AG08396 (cell line): ENCODE results near the gene PTBP3.

Experiments used
- DNase-seq: peaks from one replicate; pipeline ENCODE4 v3.0.0; 2012; ENCODE audit warnings: low spot score, mixed read lengths

The PTBP3 gene

DNA sequence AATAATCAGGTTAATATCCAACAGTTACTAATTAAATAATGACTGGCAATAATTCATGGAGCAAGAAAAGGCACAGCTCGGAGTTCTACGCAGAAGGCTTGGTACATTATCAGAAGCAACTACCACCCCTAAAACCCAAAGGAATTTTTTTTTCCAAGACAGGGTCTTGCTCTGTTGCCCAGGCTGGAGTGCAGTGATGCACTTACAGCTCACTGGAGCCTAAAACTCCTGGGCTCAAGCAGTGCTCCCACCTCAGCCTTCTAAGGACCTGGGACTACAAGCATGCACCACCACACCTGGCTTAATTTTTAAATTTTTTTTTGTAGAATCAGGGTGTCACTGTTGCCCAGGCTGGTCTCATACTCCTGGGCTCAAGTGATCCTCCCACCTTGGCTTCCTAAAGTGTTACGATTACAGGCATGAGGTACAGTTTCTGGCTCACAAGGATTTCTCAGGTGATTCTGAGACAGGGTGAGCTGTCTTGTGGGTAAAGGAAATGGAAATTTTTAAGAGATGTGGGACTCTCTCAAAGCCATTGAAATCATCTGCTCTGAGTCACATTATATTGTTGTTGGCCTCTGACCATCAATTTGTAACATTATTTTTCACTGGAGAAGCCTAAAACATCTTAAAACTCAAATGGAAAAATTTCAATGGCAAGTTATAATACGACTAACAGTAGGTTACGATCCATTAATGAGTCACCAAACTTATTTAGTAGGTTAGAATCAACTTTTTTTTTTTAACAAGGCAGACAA lies 26.8 kb upstream of the PTBP3 start:
- DNase-seq, result no peak

- no peak for DNase-seq
Measured at GRCh38 chr9:112355427-112355897, 22.0 kb upstream of the PTBP3 start.

DNA sequence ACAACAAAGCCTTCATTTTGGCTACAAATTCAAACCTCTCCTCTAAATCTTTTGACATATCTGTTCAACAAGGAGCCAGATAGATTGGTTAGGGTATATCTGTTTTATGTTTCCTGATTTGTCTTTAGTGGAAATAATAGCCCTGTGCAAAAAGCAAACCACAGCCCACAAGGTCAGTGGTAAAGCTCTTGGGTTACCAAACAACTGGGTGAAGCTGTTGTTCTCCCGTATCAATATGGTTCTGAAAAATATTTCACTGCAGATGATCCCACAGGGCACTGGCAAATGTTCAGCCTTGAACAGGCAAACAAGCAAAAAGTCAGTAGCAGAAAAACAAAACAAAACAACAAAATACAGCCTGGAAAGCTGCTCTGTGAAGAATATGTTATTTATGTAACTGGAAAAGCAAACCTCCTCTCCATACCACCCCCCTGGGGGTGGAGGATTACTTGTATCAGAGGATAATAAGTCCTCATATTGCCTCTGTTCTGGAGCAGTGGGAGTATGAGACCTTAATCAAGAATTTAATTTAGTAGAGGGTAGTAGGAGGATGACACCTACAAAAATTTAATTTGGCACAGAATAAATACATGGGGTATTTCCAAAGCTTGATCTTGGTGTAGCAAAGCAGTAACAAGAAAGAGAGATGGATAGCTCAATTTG lies 20.8 kb upstream of the PTBP3 start:
- DNase-seq, result no peak

DNA sequence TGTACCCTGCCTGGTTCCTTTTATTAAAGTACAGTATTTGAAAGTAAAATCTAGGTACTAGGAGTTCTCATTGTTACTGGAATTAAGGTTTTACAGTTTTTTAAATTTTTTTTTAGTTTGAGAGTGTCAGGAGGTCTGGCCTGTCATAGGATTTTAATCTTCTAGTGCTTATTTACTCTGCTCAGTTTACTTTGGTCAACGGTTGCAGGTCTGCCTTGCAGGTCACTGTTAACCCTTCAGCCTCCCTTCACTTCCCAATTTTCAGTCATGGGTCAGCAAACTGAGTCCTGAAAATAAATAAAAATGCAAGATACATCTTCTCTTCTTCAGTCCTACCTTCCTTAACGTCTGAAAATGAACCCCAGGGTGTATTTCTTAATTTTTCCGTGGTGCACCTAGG lies 18.8 kb upstream of the PTBP3 start:
- DNase-seq, result no peak

DNA sequence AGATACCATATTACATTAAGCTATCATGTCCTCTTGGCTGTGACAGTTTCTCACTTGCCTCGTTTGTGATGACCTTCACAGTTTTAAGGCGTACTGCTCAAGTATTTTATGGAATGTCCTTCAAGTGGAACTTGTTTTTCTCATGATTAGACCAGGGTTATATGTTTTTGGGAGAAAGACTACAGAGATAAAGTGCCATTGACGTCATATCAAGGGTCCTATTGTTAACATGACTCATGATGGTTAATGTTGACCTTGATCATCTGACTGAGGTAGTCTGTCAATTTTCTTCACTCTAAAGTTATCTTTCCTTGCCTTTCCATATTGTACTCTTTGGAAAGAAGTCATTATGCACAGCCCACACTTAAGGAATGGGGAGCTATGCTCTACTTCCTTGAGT lies 17.8 kb upstream of the PTBP3 start:
- no peak for DNase-seq

DNA sequence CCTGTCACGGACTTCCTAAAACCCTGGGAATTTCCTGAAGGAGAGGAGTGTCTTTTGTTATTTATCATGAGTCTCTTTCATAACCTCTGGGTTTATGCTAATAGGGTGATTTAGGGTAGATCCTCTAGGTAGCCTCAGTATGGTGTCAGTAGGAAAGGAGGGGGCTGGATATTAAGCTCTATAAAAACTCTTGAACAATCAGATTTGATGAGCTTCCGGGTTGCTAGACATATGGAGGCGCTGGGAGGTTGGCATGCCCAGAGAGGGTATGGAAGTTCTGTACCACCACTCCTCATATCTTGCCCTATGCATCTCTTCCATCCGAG lies 15.6 kb upstream of the PTBP3 start:
- no peak for DNase-seq

DNA sequence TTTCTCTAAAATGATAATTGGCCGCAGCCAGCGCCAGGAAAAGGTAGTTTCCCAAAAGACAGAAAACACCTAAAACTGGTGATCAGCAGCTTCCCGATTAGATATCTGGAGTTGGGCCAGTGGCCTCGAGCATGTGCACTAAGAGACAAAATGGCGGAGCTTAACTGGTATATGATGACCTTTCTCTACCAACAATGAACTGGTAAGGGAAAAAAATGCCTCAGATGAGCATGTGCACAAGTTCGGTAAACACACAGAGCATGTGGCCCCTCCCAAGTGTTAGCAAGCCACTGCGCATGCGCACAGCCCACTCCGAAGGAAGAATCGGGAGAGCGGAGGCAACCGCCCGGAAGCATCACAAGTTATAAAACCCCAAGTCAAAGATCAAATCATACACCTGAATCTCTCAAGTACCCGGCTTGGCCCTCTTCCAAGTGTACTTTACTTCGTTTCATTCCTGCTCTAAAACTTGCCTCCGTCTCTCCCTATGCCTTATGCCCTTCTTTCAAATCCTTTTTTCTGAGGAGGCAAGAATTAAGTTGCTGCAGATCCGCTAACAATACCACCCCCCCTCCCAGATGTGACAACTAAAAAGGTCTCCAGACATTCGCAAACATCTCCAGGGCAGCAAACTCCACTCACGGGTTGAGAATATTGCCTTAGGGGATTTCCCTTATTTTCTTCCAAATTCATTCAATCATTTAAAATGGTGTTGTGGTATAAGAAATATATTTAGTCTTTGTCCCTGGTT lies 15.0 kb upstream of the PTBP3 start:
- peak; percentile 63 for DNase-seq

- DNase-seq, result peak; percentile 14
Measured at GRCh38 chr9:112341730-112342129, 8.3 kb upstream of the PTBP3 start.

GRCh38 chr9:112339886-112340285 lies 6.5 kb upstream of the PTBP3 start:
- no peak for DNase-seq

GRCh38 chr9:112338561-112338960 lies 5.1 kb upstream of the PTBP3 start:
- peak; percentile 14 for DNase-seq

DNA sequence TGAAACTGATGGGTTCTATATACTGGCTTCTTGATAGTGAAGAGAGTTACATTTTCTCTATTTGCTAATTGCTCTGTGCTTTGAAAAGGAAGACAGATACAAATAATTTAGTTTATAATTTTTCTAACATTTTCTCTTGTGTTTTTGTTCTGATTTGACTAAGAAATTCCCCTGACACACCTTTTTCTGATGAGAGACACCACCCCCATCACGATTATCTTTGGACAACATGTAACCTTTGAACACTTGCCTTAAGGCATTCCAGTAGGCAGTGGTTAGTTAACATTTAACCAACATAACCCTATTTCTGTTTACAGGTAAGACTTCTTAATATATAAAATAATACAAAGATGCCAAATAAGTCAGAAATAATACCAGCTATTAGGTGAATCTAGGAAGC lies 4.1 kb upstream of the PTBP3 start:
- DNase-seq, result no peak

- DNase-seq, result peak; percentile 29
Measured at GRCh38 chr9:112334432-112334841, 1.0 kb upstream of the PTBP3 start.

DNA sequence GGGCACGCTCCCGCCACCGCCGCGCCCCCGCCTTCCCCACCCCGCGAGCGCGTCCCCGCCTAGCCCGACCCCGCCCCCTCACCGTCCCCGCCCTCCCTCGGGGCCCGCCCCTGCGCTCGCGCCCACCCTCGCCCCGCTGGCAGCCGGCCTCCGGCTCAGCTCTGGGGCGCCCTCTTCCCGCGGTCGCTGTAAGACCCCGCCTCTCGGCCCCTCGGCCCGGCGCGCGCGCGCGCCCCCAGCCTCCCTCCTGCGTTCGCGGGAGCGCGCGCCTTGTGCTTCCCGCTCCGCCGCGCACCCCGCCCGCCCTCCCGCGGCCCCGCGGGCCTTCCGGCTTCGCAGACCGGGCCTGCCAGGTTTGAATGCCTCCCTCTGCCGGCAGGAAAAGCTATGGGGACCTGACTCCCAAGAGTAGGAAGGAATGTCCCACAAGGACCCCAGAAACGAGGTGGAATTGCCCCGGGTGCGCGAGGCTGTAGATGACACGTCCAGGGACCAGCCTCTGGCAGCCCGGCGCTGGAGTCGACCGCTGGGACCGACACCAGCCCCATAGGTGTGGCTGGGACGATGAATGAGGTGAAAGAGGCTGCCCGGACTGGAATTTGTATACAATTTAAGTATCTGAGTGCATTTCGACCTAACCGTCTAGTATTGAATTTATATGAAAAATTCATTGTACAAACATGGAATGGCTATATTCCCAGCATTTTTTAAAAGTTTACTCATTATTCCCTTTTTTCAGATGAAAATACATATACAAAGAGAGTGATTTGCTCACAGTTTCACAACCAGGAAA lies 416 bp upstream of the PTBP3 start:
- DNase-seq, result peak; percentile 98

- no peak for DNase-seq
Measured at GRCh38 chr9:112332674-112332976, 794 bp downstream of the PTBP3 start.

- DNase-seq, result no peak
Measured at GRCh38 chr9:112332214-112332613, 1.2 kb downstream of the PTBP3 start.

DNA sequence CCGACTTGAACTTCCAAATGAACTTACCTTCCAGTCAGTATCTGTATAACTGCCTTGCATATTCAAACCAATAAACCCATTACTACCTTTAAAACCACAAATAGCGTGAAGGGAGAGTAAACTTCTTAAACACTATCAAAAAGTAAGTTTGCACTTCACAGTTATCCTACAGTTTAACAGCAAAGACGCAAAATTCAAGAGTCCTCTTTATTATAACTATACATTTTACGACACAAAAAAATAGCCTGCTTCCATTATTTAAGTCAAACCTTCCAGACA lies 1.8 kb downstream of the PTBP3 start:
- DNase-seq, result no peak

DNA sequence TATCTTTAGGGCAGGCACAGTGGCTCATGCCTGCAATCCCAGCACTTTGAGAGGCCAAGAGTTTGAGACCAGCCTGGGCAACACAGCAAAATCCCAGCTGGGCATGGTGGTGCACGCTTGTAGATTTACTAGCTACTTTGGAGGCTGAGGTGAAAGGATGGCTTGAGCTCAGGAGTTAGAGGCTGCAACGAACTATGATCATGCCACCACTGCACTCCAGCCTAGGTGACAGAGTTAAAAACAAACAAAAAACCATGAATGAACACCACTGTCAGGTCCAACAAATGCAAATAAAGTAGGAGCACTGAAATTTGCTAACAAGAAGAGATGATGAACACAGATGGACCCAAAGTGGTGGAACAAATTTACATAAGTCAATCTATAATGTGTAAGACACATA lies 4.9 kb downstream of the PTBP3 start:
- no peak for DNase-seq

GRCh38 chr9:112327718-112328450 lies 5.5 kb downstream of the PTBP3 start:
- no peak for DNase-seq

- no peak for DNase-seq
Measured at GRCh38 chr9:112326194-112326593, 7.2 kb downstream of the PTBP3 start.

- no peak for DNase-seq
Measured at GRCh38 chr9:112325600-112325999, 7.8 kb downstream of the PTBP3 start.

- no peak for DNase-seq
Measured at GRCh38 chr9:112325127-112325526, 8.3 kb downstream of the PTBP3 start.

- no peak for DNase-seq
Measured at GRCh38 chr9:112323378-112323854, 10.0 kb downstream of the PTBP3 start.
